SU-DHL-6 (cell line): Measurements from ENCODE around the gene JMJD4.

Experiments
- H2AFZ ChIP-seq: fragments of 200-600 bp; sonication (generic); 2 replicates; pipeline ENCODE4 v1.6.1; 2014; ENCODE audit warnings: low read depth, mild to moderate bottlenecking, moderate library complexity, mixed read lengths, antibody characterized with exemption, low read length; ENCODE audit not compliant: severe bottlenecking
- H3F3A ChIP-seq: fragments of 200-600 bp; shearing (Covaris generic); 2 replicates; pipeline ENCODE4 v1.6.0; 2016; ENCODE audit warnings: antibody characterized with exemption, mild to moderate bottlenecking; ENCODE audit not compliant: insufficient read depth
- H3K27ac ChIP-seq: fragments of 200-600 bp; sonication (generic); 2 replicates; pipeline ENCODE4 v1.5.1; 2016; ENCODE audit warnings: low read depth, mild to moderate bottlenecking, low read length, moderate library complexity, mixed read lengths
- H3K27me3 ChIP-seq: fragments of 200-600 bp; sonication (generic), shearing (Covaris generic); 2 replicates; pipeline ENCODE4 v1.6.0; 2014; ENCODE audit warnings: mild to moderate bottlenecking, low read length
- H3K36me3 ChIP-seq: fragments of 200-600 bp; sonication (generic); 2 replicates; pipeline ENCODE4 v1.6.1; 2014; ENCODE audit warnings: mild to moderate bottlenecking, low read length, mixed read lengths
- H3K4me2 ChIP-seq: fragments of 300-600, 200-600 bp; shearing (Covaris generic), sonication (generic); 2 replicates; pipeline ENCODE4 v1.6.0; 2014; ENCODE audit warnings: low read length, low read depth, mild to moderate bottlenecking; ENCODE audit not compliant: poor library complexity, severe bottlenecking
- H3K4me3 ChIP-seq: fragments of 200-600 bp; sonication (generic); 2 replicates; pipeline ENCODE4 v1.5.1; 2014; ENCODE audit warnings: antibody characterized with exemption, low read length, mild to moderate bottlenecking, mixed read lengths; ENCODE audit not compliant: insufficient read depth, poor library complexity, severe bottlenecking
- H3K79me2 ChIP-seq: fragments of 200-600 bp; sonication (generic); 2 replicates; pipeline ENCODE4 v1.6.1; 2014; ENCODE audit warnings: mild to moderate bottlenecking, low read length, moderate library complexity; ENCODE audit not compliant: insufficient read depth
- H3K9ac ChIP-seq: fragments of 200-600 bp; sonication (generic); 2 replicates; pipeline ENCODE4 v1.7.0; 2014; ENCODE audit warnings: mild to moderate bottlenecking, low read length
- H3K9me2 ChIP-seq: fragments of 200-600 bp; sonication (generic); replicated peaks from 2 replicates; pipeline ENCODE4 v1.6.1; 2014; ENCODE audit warnings: low read length; ENCODE audit not compliant: insufficient read depth
- H3K9me3 ChIP-seq: fragments of 200-600 bp; sonication (generic); 2 replicates; pipeline ENCODE4 v1.6.1; 2014; ENCODE audit warnings: low read length, mixed read lengths; ENCODE audit not compliant: insufficient read depth
- H4K20me1 ChIP-seq: fragments of 200-600 bp; sonication (generic); 2 replicates; pipeline ENCODE4 v1.6.1; 2014; ENCODE audit warnings: low read depth, mild to moderate bottlenecking, antibody characterized with exemption, low read length, moderate library complexity, mixed read lengths
- CTCF ChIP-seq: fragments of 200-600 bp; sonication (generic); IDR thresholded peaks from one replicate; pipeline ENCODE4 v1.5.1; 2017; ENCODE audit warnings: antibody characterized with exemption, mild to moderate bottlenecking, low read length, moderate library complexity; ENCODE audit not compliant: insufficient read depth, poor library complexity, severe bottlenecking
- EZH2phosphoT487 ChIP-seq: fragments of 200-600 bp; sonication (generic), shearing (Covaris generic); conservative IDR thresholded peaks from 2 replicates; pipeline ENCODE4 v1.6.1; 2018; ENCODE audit warnings: mild to moderate bottlenecking, antibody characterized with exemption, low read length, moderate library complexity, mixed read lengths

The JMJD4 gene

GRCh38 chr1:227730630-227731151, 4.4 kb downstream of the JMJD4 start:
- Histone ChIP-seq H3K36me3 (no peaks in the 10 kb centered on the region), H3K27me3 (no peaks in the 10 kb centered on the region), H3K9ac (no peak overlapping the region), H3F3A (peaks cover 6% of the 10 kb centered on the region; the same call in 1 of the 2 replicates), H3K9me3 (no peaks in the 10 kb centered on the region), H3K27ac (no peak overlapping the region), H3K9me2 (no peaks in the 10 kb centered on the region), H3K79me2 (peaks cover 20% of the 10 kb centered on the region), H2AFZ (no peak overlapping the region), H4K20me1 (no peaks in the 10 kb centered on the region), H3K4me2 (no peak overlapping the region), H3K4me3 (no peak overlapping the region)
- TF ChIP-seq CTCF, result no peak

GRCh38 chr1:227729881-227730629, 5.0 kb downstream of the JMJD4 start:
- Histone ChIP-seq H3K9me3 (no peaks in the 10 kb centered on the region), H3K79me2 (peaks cover 16% of the 10 kb centered on the region), H3K27ac (no peak overlapping the region), H3K27me3 (no peaks in the 10 kb centered on the region), H3K4me2 (no peak overlapping the region), H3K4me3 (no peak overlapping the region), H3F3A (peaks cover 6% of the 10 kb centered on the region; the same call in 1 of the 2 replicates), H3K9me2 (no peaks in the 10 kb centered on the region), H3K9ac (no peak overlapping the region), H4K20me1 (no peaks in the 10 kb centered on the region), H2AFZ (no peak overlapping the region), H3K36me3 (no peaks in the 10 kb centered on the region)
- peak; percentile 64 for TF ChIP-seq CTCF
- no peak for TF ChIP-seq EZH2phosphoT487

- H2AFZ ChIP-seq, result no peak overlapping the region
Measured at GRCh38 chr1:227729144-227729880, 5.8 kb downstream of the JMJD4 start.

More at GRCh38 chr1:227729144-227729880, 5.8 kb downstream of the JMJD4 start:
- H3K27ac ChIP-seq, result no peak overlapping the region
- no peaks in the 10 kb centered on the region for H3K9me2 ChIP-seq
- H3K9me3 ChIP-seq, result no peaks in the 10 kb centered on the region
- H3K9ac ChIP-seq, result peak overlapping the region; percentile 66
- H3K4me3 ChIP-seq, result peak overlapping the region; percentile 56
- H3K27me3 ChIP-seq, result no peaks in the 10 kb centered on the region
- H3F3A ChIP-seq, result peaks cover 6% of the 10 kb centered on the region; the same call in 1 of the 2 replicates
- H3K4me2 ChIP-seq, result peak overlapping the region; percentile 79
- TF ChIP-seq CTCF (no peak), EZH2phosphoT487 (no peak)
- no peaks in the 10 kb centered on the region for H3K36me3 ChIP-seq
- peaks cover 9% of the 10 kb centered on the region for H3K79me2 ChIP-seq
- no peaks in the 10 kb centered on the region for H4K20me1 ChIP-seq
